Gastrocnemius medialis (tissue), 4 donors: ENCODE results near the gene TRIOBP. TPM values are rescaled to one million over a fixed set of nuclear protein-coding genes. Genes with fewer than 3 reads are reported as not detected.

Source experiments
- ATAC-seq, 2 donors: fragments of 150-250 bp; one replicate each; pipeline ENCODE4 v1.9.1; 2016
- DNase-seq, 2 donors: peaks; one replicate each; pipeline ENCODE4 v3.0.0-alpha.2; 2019
- H3K27ac ChIP-seq, 4 donors: fragments of 200-600 bp; sonication (generic); 1 replicate in 1 of 4; 2 replicates in 3 of 4; pipeline ENCODE4 v1.5.1; 2016 to 2018; ENCODE audit warnings: mild to moderate bottlenecking in 2 of 4, moderate library complexity in 1 of 4
- H3K27me3 ChIP-seq, 3 donors: fragments of 200-600 bp; sonication (generic) in 2 of 3; 1 replicate in 1 of 3; 2 replicates in 2 of 3; pipeline versions ENCODE4 v1.5.1 to v1.6.0; 2016 to 2019; ENCODE audit warnings: mild to moderate bottlenecking in 1 of 3, moderate library complexity in 1 of 3
- H3K36me3 ChIP-seq, 2 donors: fragments of 200-600 bp; sonication (generic) in 1 of 2; one replicate each; pipeline ENCODE4 v1.5.1; 2017 to 2018
- H3K4me1 ChIP-seq, 2 donors: fragments of 200-600 bp; sonication (generic) in 1 of 2; one replicate each; pipeline ENCODE4 v1.5.1; 2016 to 2017; ENCODE audit warnings: mild to moderate bottlenecking in 2 of 2
- H3K4me3 ChIP-seq, 4 donors: fragments of 200-600 bp; sonication (generic) in 3 of 4; 1 replicate in 1 of 4; 2 replicates in 3 of 4; pipeline ENCODE4 v1.5.1; 2016 to 2019; ENCODE audit warnings: mild to moderate bottlenecking in 2 of 4
- H3K9me3 ChIP-seq, 3 donors: fragments of 200-600 bp; sonication (generic) in 2 of 3; 1 replicate in 1 of 3; 2 replicates in 2 of 3; pipeline ENCODE4 v1.5.1; 2016 to 2019
- CTCF ChIP-seq, 5 experiments: fragments of 450-650 bp in 3 of 5; fragments of 200-600 bp in 2 of 5; sonication (generic) in 2 of 5; IDR thresholded peaks in 4 of 5; conservative IDR thresholded peaks in 1 of 5; 1 replicate in 4 of 5; 2 replicates in 1 of 5; pipeline ENCODE4 v1.5.1; 2016 to 2019; ENCODE audit warnings: antibody characterized with exemption in 5 of 5, mild to moderate bottlenecking in 3 of 5, moderate library complexity in 3 of 5
- POLR2A ChIP-seq, 2 donors: fragments of 450-650 bp; IDR thresholded peaks; one replicate each; pipeline ENCODE4 v1.6.1; 2017; ENCODE audit warnings: antibody characterized with exemption in 2 of 2, mild to moderate bottlenecking in 2 of 2, moderate library complexity in 2 of 2
- in situ Hi-C, 4 donors: fragments of 200-750 bp; cut with MboI; loops; one replicate each; pipeline versions ENCODE4 v1.15.0 to v1.8.0; 2017; ENCODE audit warnings: low sequenced_read_pairs in 4 of 4
- intact Hi-C: fragments of 100-400 bp; cut with DNase I; formaldehyde crosslinking; loops from one replicate; pipeline ENCODE4 v1.15.1; 2023; ENCODE audit warnings: low total_unique reads
- total RNA-seq, 4 donors: library from RNA; depleted of rRNA; stranded (reverse); fragments of >200 nt; gene quantifications; one replicate each; pipeline versions ENCODE4 v1.1.0 to v1.2.3, GENCODE V29; 2016

Gene TRIOBP
- total RNA-seq, 4 donors from 2014 or later, result 21.7 to 38.2 (median 30.3) TPM

DNA sequence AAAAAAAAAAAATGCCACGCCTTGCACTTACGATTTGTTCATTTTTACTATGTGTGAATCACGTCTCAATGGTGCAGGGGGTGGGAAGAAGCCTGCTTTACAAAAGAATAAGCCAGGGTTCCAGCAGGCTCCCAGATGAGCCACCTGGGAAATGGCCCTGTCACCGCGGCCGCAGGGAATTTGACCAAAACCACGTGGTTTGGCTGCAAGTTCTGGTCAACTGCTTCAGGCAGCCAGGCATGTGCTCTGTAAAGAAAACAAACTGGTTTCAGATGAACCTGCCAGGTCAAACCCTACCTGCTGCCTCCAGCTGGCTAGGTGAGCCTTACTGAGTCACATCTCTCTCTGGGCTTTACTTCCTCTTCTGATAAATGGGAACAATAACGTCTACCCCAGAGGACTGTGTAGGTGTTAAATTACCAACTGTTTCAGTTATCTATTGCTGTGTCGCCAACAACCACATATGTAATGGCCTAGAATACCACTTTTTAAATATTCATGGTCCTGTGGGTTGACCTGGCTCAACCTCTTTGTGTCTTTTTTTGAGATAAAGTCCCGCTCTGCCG is 80.4 kb downstream of the TRIOBP start:
- intact Hi-C loops (no loop called here), in situ Hi-C loops (loop anchor here in 1 of 4 donors (25.0 kb wide), 1 partner anchor 140 kb away; the partner anchor contains the start of gene SH3BP1)
- Histone ChIP-seq H3K4me1 (peaks cover 7 to 8% of the 10 kb centered on the region in 2 donors), H3K9me3 (no peaks in the 10 kb centered on the region), H3K27ac (no peak overlapping the region), H3K36me3 (peaks cover 0 to 11% of the 10 kb centered on the region in 2 donors), H3K4me3 (no peak overlapping the region), H3K27me3 (no peaks in the 10 kb centered on the region)
- ATAC-seq (peak; percentile 56 to 71), DNase-seq (peak; percentile 48 to 62)
- TF ChIP-seq POLR2A (IDR thresholded peaks at IDR 0.05) (no peak), CTCF (IDR thresholded peaks at IDR 0.05 in 4 of 5, conservative IDR thresholded peaks at IDR 0.05 in 1 of 5) (no peak)

DNA sequence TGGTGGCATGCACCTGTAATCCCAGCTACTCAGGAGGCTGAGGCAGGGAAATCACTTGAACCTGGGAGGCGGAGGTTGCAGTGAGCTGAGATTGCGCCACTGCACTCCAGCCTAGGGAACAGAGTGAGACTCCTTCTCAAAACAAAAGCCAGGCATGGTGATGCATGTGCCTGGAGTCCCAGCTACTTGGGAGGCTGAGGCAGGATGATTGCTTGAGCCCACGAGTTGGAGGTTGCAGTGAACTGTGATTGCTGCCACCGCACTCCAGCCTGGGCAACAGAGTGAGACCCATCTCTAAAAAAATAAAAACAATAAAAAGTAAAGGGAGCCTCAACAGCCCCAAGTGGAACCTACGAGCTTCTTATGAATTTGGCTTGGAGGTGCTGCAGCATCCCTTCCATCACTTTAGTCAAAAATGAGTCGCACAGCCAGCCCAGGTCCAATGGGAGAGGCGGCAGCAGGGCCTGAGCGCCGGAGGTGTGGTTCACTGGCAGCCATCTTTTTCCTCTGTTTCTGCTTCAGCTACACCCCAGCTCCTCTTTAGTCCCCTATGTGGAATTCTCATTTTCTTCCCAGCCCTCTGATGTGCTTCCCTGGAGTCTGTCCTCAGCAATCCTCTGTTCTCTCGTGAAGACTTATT is 81.6 kb downstream of the TRIOBP start:
- no peaks in the 10 kb centered on the region for H3K9me3 ChIP-seq
- H3K4me3 ChIP-seq, result no peak overlapping the region
- peaks cover 7 to 8% of the 10 kb centered on the region in 2 donors for H3K4me1 ChIP-seq
- TF ChIP-seq CTCF (IDR thresholded peaks at IDR 0.05 in 4 of 5, conservative IDR thresholded peaks at IDR 0.05 in 1 of 5) (no peak), POLR2A (IDR thresholded peaks at IDR 0.05) (no peak)
- H3K36me3 ChIP-seq, result peaks cover 0 to 3% of the 10 kb centered on the region in 2 donors
- in situ Hi-C loops (loop anchor here in 1 of 4 donors (25.0 kb wide), 1 partner anchor 141 kb away; the partner anchor contains the start of gene SH3BP1), intact Hi-C loops (no loop called here)
- DNase-seq (no peak), ATAC-seq (no peak)
- H3K27me3 ChIP-seq, result peaks cover 0 to 5% (median 3%) of the 10 kb centered on the region in 3 donors
- no peak overlapping the region for H3K27ac ChIP-seq

- no peak for TF ChIP-seq CTCF (IDR thresholded peaks at IDR 0.05 in 4 of 5, conservative IDR thresholded peaks at IDR 0.05 in 1 of 5)
- no peak for TF ChIP-seq POLR2A (IDR thresholded peaks at IDR 0.05)
- no peak overlapping the region for H3K4me3 ChIP-seq
- H3K4me1 ChIP-seq, result peaks cover 7 to 8% of the 10 kb centered on the region in 2 donors
- ATAC-seq (no peak), DNase-seq (no peak)
- H3K9me3 ChIP-seq, result no peaks in the 10 kb centered on the region
- intact Hi-C loops (no loop called here), in situ Hi-C loops (loop anchor here in 1 of 4 donors (25.0 kb wide), 1 partner anchor 144 kb away; the partner anchor contains the start of gene SH3BP1)
- H3K27ac ChIP-seq, result no peak overlapping the region
- no peaks in the 10 kb centered on the region for H3K36me3 ChIP-seq
- H3K27me3 ChIP-seq, result peaks cover 4 to 13% (median 7%) of the 10 kb centered on the region in 3 donors
Observed at GRCh38 chr22:37781434-37782059, 84.7 kb downstream of the TRIOBP start.

GRCh38 chr22:37782340-37783168 is 85.7 kb downstream of the TRIOBP start:
- TF ChIP-seq CTCF (IDR thresholded peaks at IDR 0.05 in 4 of 5, conservative IDR thresholded peaks at IDR 0.05 in 1 of 5) (no peak), POLR2A (IDR thresholded peaks at IDR 0.05) (no peak)
- peaks cover 4 to 13% (median 7%) of the 10 kb centered on the region in 3 donors for H3K27me3 ChIP-seq
- no peaks in the 10 kb centered on the region for H3K9me3 ChIP-seq
- H3K36me3 ChIP-seq, result no peaks in the 10 kb centered on the region
- H3K4me1 ChIP-seq, result no peaks in the 10 kb centered on the region
- ATAC-seq, result peak in 1 of 2 donors; percentile 15
- no peak for DNase-seq
- in situ Hi-C loops (loop anchor here in 1 of 4 donors (25.0 kb wide), 1 partner anchor 145 kb away; the partner anchor contains the start of gene SH3BP1), intact Hi-C loops (no loop called here)
- H3K27ac ChIP-seq, result no peak overlapping the region
- no peak overlapping the region for H3K4me3 ChIP-seq
